WTC11 (cell line): Measurements from ENCODE around the gene RPS6KB2.

ENCODE experiments used
- IRF2 ChIP-seq: sonication (generic); formaldehyde crosslinking; IDR thresholded peaks from 2 replicates; pipeline ENCODE4 v1.8.0; 2022; ENCODE audit warnings: low read depth, missing genetic modification reagents, borderline replicate concordance
- SP1 ChIP-seq: sonication (generic); formaldehyde crosslinking; conservative IDR thresholded peaks from 2 replicates; pipeline ENCODE4 v1.8.1; 2022; ENCODE audit warnings: missing genetic modification reagents
- TF ChIP-seq, protein P1 (sequence below): fragments of 200-600 bp; IDR thresholded peaks from 2 replicates; pipeline ENCODE4 v1.8.0; 2022; ENCODE audit warnings: antibody characterized with exemption
- TF ChIP-seq, protein P2 (sequence below): sonication (generic); formaldehyde crosslinking; IDR thresholded peaks from 2 replicates; pipeline ENCODE4 v1.8.0; 2023; ENCODE audit warnings: missing genetic modification reagents

DNA sequence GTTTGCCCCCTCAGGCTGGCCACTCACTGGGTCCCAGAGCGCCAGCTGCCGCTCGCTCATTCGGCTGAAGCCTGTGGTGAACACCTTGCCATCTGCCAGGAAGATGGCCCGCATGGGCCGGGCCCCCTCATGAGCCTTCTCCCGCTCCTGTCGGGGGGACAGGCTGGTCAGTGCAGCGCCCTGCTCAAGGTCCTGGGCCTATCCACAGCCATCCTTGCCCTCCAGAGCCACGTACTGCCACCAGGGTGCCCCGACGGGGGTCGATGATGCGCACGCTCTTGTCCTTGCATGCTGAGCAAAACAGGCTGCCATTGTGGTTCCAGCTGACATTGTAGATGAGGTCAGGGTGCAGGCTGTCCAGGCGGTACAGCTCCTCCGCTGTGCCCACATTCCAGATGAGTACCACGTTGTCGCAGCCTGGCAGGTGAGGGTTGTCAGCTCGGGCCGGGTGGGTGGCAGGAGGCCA lies 12.8 kb downstream of the RPS6KB2 start:
- TF ChIP-seq, protein P1, sequence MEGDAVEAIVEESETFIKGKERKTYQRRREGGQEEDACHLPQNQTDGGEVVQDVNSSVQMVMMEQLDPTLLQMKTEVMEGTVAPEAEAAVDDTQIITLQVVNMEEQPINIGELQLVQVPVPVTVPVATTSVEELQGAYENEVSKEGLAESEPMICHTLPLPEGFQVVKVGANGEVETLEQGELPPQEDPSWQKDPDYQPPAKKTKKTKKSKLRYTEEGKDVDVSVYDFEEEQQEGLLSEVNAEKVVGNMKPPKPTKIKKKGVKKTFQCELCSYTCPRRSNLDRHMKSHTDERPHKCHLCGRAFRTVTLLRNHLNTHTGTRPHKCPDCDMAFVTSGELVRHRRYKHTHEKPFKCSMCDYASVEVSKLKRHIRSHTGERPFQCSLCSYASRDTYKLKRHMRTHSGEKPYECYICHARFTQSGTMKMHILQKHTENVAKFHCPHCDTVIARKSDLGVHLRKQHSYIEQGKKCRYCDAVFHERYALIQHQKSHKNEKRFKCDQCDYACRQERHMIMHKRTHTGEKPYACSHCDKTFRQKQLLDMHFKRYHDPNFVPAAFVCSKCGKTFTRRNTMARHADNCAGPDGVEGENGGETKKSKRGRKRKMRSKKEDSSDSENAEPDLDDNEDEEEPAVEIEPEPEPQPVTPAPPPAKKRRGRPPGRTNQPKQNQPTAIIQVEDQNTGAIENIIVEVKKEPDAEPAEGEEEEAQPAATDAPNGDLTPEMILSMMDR: no peak
- TF ChIP-seq, protein P2, sequence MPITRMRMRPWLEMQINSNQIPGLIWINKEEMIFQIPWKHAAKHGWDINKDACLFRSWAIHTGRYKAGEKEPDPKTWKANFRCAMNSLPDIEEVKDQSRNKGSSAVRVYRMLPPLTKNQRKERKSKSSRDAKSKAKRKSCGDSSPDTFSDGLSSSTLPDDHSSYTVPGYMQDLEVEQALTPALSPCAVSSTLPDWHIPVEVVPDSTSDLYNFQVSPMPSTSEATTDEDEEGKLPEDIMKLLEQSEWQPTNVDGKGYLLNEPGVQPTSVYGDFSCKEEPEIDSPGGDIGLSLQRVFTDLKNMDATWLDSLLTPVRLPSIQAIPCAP (CRISPR knock-in tag): no peak
- no peak for TF ChIP-seq IRF2
- TF ChIP-seq SP1 (CRISPR knock-in tag): no peak
